Right cardiac atrium (tissue), 5 donors: Measurements from ENCODE around the gene CARD8. TPM values are rescaled to one million over a fixed set of nuclear protein-coding genes. Genes with fewer than 3 reads are reported as not detected.

Source experiments
- ATAC-seq, 2 donors: fragments of 200-7000 bp; cut with Tn5 transposase; one replicate each; pipeline versions ENCODE4 v1.8.0 to v1.9.1; 2020; ENCODE audit warnings: moderate library complexity in 2 of 2, mild to moderate bottlenecking in 1 of 2
- DNase-seq, 3 donors: peaks; one replicate each; pipeline ENCODE4 v3.0.0-alpha.2; 2020
- H3K27ac ChIP-seq: one replicate; pipeline ENCODE4 v1.5.1; 2013; ENCODE audit warnings: mild to moderate bottlenecking, low read length, control low read depth, moderate library complexity
- H3K27me3 ChIP-seq: one replicate; pipeline ENCODE4 v1.6.1; 2013; ENCODE audit not compliant: control insufficient read depth, insufficient read depth
- H3K4me1 ChIP-seq: one replicate; pipeline ENCODE4 v1.6.1; 2013; ENCODE audit warnings: low read length; ENCODE audit not compliant: control insufficient read depth, insufficient read depth
- H3K4me3 ChIP-seq: one replicate; pipeline ENCODE4 v1.5.1; 2013; ENCODE audit warnings: low read length, control low read depth
- H3K9me3 ChIP-seq: one replicate; pipeline ENCODE4 v1.6.1; 2013; ENCODE audit warnings: low read length; ENCODE audit not compliant: control insufficient read depth
- WGBS: extraction: QIAGEN DNeasy Blood & Tissue Kit; methylation state at CpG from one replicate; pipeline ENCODE4 v1.1.7; 2013; 5-methylcytosine and 5-hydroxymethylcytosine counted together
- intact Hi-C, 4 donors: fragments of 100-400 bp; cut with DNase I; formaldehyde crosslinking; loops; one replicate each; pipeline versions ENCODE4 v1.11.0 to v1.14.0; 2022 to 2023
- long read RNA-seq, 4 donors: library from polyadenylated mRNA; unstranded; transcript quantifications; one replicate each; pipeline ENCODE4 v2.0.0, GENCODE V29; 2020 to 2021
- polyA plus RNA-seq: library from polyadenylated mRNA; stranded (reverse); fragments of 200-250 nt; gene quantifications from one replicate; pipeline ENCODE4 v1.2.3, GENCODE V29; 2013
- total RNA-seq, 4 donors: library from RNA; stranded (reverse); fragmentation: NEBNext Ultra II Directional; extraction: Animal tissue kit (Norgen Biotek cat#: 25700); gene quantifications; one replicate each; pipeline ENCODE4 v1.2.1, GENCODE V29; 2021
- donor health status: healthy with polysubstance abuse.
- donor health status: DM: no; HTN: yes; CAD: no.
- donor health status: DM: no; HTN: no; CAD: no.
- donor health status: DM: no; HTN: yes; CAD: no; lungs with severe emphysema.
- donor health status: DM: yes; HTN: yes; CAD: no.

Gene CARD8, protein sequence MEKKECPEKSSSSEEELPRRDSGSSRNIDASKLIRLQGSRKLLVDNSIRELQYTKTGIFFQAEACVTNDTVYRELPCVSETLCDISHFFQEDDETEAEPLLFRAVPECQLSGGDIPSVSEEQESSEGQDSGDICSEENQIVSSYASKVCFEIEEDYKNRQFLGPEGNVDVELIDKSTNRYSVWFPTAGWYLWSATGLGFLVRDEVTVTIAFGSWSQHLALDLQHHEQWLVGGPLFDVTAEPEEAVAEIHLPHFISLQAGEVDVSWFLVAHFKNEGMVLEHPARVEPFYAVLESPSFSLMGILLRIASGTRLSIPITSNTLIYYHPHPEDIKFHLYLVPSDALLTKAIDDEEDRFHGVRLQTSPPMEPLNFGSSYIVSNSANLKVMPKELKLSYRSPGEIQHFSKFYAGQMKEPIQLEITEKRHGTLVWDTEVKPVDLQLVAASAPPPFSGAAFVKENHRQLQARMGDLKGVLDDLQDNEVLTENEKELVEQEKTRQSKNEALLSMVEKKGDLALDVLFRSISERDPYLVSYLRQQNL
- 10 to 100 TPM; 32.6 to 43.3 (median 33.3) TPM for total RNA-seq
- polyA plus RNA-seq: 22.3 TPM
- long read RNA-seq, donor 1, partial matches to known transcripts: 11 of 28 reads
- long read RNA-seq, donor 1, other reads (novel, unspliced or antisense): 14 of 28 reads
- long read RNA-seq, donor 2, partial matches to known transcripts: 1 of 6 reads
- long read RNA-seq, donor 2, other reads (novel, unspliced or antisense): 4 of 6 reads
- long read RNA-seq, donor 3, full-length matches to known transcripts: 1 of 29 reads
- long read RNA-seq, donor 3, partial matches to known transcripts: 8 of 29 reads
- long read RNA-seq, donor 3, other reads (novel, unspliced or antisense): 20 of 29 reads
- long read RNA-seq, donor 4, partial matches to known transcripts: 3 of 9 reads
- long read RNA-seq, donor 4, other reads (novel, unspliced or antisense): 6 of 9 reads

DNA sequence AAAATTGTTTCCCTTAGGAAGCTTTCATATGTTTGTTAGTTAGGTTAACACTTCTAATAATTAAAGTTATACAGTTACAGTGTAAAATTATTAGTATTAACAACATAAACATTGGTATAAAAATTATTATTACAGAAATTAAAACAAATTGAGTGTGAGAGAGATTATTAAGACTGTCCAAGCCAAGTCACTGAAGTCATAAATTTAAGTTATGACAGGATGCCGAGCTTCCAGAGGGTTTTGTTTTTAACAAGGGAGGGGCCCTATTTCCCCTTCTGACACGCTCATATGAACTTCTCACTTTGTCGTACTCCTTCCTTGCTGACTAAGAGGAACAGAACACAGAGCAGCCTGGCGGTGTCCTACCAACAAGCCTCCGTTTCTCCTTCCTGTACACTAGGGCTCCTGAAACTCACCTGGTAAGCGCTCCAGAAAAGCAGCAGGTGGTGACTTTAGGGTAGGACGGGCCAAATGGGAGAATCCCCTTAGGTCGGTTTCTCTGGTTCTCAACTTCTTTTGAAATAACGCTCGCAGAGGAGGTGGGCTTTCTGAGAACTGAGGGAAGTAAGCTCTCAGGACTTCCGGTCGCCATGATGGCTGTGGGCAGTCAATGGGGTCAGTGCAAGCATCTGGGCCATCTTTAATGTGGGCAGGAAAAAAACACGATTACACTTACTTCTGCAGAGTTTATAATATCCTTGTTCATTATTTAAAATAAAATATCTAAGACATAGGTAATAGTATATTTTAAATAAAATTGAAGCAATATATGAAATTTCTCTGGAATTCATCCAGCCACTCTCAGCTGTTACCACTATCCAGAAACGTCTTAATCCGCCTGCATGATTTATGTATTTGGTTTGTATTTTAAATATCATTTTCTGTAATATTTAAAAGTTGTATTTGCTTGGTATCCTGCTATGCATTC is at the start of gene CARD8:
CARD8 (minus strand) TSS at position 537 of the 928 bp plus-strand sequence. CDS start 14,892 bp downstream, outside the sequence.
- Histone ChIP-seq H3K4me1 (no peaks in the 10 kb centered on the region), H3K4me3 (peak within 1 kb of the TSS; percentile 87), H3K9me3 (no peaks in the 10 kb centered on the region), H3K27ac (peak within 1 kb of the TSS; percentile 99), H3K27me3 (no peaks in the 10 kb centered on the region)
- 9% methylated on average over 15 of the region's 15 CpGs for WGBS
- intact Hi-C loops: no loop called here
- DNase-seq (peak; percentile 80 to 93 (median 88)), ATAC-seq (peak; percentile 93 to 97)

DNA sequence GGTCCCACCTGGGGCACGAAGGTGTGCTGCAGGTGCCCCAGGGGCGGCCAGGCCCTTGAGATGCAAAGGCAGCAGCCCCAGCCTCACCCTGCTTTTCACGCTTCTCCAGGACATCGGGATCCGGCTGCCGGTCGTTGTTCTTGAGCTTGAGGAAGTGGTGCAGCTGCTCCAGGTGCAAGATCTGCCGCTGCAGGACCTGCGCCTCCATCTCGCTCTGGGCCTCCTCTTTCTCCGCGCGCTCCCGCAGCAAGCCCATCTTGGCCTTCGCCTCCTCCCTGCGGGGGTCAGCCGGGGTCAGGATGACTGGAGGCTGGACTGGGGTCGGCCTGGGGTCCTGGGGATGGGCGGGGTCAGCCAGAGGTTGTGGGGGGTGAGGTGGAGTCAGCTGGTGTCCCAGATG is 48.2 kb upstream of the CARD8 start:
- Histone ChIP-seq H3K4me3 (no peak overlapping the region), H3K9me3 (no peaks in the 10 kb centered on the region), H3K4me1 (no peaks in the 10 kb centered on the region), H3K27me3 (no peaks in the 10 kb centered on the region), H3K27ac (no peak overlapping the region)
- peak in 1 of 3 donors; percentile 52 for DNase-seq
- intact Hi-C loops: no loop called here
- 86% methylated on average over 19 of the region's 19 CpGs for WGBS
- peak; percentile 12 to 14 for ATAC-seq

DNA sequence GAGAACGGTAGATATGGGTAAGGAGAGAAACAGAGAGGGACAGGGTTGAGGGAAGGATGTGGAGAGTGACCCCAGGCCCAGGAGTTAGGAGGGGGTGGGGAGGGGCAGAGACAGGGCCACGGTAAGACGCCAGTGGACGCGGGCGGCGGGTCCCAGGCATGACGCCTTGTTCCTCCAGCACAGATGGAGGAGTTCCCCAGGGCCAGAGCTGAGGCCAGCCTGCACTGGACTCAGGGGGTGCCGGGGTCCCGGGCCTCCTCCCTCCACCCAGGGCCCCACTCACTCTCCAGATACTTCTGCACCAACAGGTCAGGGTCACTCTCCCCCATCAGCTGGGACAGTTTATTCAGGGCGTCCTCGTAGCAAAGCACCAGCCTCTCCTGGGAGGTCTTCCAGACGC is 47.7 kb upstream of the CARD8 start:
- H3K27ac ChIP-seq: no peak overlapping the region
- intact Hi-C loops: no loop called here
- H3K27me3 ChIP-seq: no peaks in the 10 kb centered on the region
- ATAC-seq (peak in 1 of 2 donors; percentile 29), DNase-seq (peak in 1 of 3 donors; percentile 30)
- H3K4me3 ChIP-seq: no peak overlapping the region
- no peaks in the 10 kb centered on the region for H3K4me1 ChIP-seq
- 86% methylated on average over 13 of the region's 13 CpGs for WGBS
- no peaks in the 10 kb centered on the region for H3K9me3 ChIP-seq

DNA sequence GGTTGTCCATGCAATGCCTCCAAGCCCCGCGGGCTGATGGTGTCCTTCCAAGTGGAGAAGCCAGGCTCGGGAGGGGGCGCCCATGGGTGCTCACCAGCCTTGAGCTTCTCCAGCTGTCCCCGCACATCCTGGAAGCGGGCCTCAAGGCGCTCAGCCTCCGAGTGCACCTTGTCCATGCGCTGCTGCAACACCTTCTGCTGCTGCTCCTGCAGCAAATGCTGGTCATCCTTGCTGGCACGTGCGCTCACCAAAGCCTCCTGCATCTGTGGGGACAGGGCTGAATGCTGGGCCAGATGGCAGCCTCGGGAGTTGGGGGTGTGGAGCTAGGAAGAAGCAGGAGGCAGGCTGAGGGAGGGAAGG is 46.9 kb upstream of the CARD8 start:
- DNase-seq (peak in 1 of 3 donors; percentile 35), ATAC-seq (no peak)
- no peaks in the 10 kb centered on the region for H3K9me3 ChIP-seq
- no peak overlapping the region for H3K4me3 ChIP-seq
- intact Hi-C loops: no loop called here
- H3K4me1 ChIP-seq: no peaks in the 10 kb centered on the region
- H3K27ac ChIP-seq: no peak overlapping the region
- 90% methylated on average over 12 of the region's 12 CpGs for WGBS
- no peaks in the 10 kb centered on the region for H3K27me3 ChIP-seq

DNA sequence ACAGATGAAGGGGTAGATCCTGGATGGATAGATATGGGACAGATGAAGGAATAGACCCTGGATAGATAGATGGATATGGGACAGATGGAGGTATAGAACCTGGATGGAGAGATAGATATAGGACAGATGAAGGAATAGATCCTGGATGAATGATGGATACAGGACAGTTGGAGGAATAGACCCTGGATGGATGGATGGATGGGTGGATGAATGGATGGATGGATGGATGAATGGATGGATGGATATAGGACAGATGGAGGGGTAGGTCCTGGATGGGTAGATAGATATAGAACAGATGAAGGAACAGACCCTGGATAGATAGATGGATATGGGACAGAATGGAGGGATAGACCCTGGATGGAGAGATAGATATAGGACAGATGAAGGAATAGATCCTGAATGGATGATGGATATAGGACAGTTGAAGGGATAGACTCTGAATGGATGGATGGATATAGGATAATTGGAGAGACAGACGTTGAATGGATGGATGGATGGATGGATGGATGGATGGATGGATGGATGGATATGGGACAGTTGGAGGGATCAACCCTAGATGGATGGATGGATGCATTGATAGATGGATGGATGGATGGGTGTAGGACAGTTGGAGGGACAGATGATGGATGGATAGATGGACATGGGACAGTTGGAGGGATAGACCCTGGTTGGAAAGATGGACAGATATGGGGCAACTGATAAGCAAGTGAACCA is 46.3 kb upstream of the CARD8 start:
- 92% methylated on average over 1 of the region's 1 CpG for WGBS
- Histone ChIP-seq H3K27me3 (no peaks in the 10 kb centered on the region), H3K9me3 (no peaks in the 10 kb centered on the region), H3K4me1 (no peaks in the 10 kb centered on the region), H3K4me3 (no peak overlapping the region), H3K27ac (no peak overlapping the region)
- ATAC-seq: no peak
- DNase-seq: no peak
- intact Hi-C loops: no loop called here

DNA sequence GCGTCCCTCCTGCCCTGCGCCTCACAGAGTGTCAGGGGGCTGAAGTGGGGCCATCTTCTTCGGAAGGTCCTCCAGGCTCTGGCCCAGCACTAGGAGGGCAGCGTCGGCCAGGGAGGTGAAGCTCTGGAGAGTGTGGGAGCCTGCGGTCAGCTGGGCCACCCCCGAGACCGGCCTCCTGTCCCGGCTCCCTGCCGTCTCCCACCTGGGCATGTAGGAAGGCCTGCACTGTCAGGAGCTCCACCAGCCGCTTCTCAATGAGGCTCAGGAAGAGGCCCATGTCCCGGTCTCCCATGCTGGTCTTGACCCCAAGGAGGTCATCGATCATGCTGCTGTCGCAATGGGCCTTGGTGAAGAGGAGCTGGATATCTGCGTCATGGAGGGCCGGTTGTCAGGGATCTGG is 42.3 kb upstream of the CARD8 start:
- no peak overlapping the region for H3K27ac ChIP-seq
- DNase-seq (no peak), ATAC-seq (no peak)
- no peaks in the 10 kb centered on the region for H3K4me1 ChIP-seq
- H3K4me3 ChIP-seq: no peak overlapping the region
- 92% methylated on average over 16 of the region's 16 CpGs for WGBS
- no peaks in the 10 kb centered on the region for H3K9me3 ChIP-seq
- no peaks in the 10 kb centered on the region for H3K27me3 ChIP-seq
- intact Hi-C loops: no loop called here

DNA sequence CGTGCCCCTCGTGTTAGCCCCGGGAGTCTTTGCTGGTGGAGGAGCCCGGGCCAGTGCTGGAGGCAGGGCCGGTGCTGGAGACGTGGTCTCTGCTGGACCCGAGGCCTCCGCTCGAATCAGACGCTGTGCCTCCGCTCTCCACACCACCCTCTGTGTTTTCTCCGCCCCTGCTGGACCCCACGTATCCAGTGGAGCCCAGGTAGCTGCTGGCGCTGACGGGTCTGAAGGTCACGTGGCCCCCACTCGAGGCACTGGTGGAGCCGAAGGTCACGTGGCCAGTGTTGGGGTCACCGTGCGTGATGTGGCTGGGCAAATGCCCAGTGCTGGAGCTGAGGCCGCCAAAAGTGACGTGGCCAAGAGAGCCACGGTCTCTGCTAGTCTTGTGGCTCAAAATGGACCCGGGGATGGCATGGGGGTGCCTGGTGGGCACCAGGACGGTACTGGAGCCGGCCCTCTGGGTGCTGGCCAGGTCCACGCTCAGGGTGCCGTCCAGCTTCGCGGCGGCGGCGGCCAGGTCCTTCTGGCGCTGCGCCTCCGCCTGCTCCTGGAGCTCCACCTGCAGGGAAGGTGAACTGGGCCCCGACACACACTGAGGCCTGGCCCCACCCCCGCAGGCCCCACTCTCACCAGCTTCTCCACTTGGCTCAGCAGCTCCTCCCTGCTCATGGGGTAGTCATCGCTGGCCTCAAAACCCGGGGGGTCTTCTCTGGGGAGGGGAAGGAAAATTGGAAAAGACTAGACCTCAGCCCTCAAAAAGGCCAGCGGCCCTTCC is 41.4 kb upstream of the CARD8 start:
- Histone ChIP-seq H3K27me3 (no peaks in the 10 kb centered on the region), H3K9me3 (no peaks in the 10 kb centered on the region), H3K4me3 (no peak overlapping the region), H3K27ac (no peak overlapping the region), H3K4me1 (no peaks in the 10 kb centered on the region)
- intact Hi-C loops: no loop called here
- DNase-seq (no peak), ATAC-seq (peak in 1 of 2 donors; percentile 10)
- WGBS: 86% methylated on average over 42 of the region's 42 CpGs

DNA sequence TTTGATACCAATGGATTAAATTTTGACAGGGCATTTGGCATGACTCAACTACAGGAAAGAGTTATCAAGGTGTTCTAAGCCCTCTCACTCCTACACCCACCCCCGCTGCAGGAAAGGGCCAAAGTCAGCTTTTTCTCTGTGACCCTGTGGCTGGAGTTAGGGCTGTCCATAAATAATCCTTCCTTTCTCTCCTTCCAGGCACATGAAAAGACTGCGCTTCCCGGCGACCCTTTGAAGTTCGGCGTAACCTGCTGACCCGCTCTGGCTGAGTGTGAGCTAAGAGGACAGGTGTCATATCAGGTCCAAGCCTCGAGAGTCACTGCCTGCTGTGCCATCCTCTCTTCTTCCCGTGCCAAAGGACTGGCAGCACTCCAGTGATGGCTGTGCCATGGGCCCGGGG is 39.7 kb upstream of the CARD8 start:
- 83% methylated on average over 10 of the region's 10 CpGs for WGBS
- intact Hi-C loops: no loop called here
- no peak for DNase-seq

DNA sequence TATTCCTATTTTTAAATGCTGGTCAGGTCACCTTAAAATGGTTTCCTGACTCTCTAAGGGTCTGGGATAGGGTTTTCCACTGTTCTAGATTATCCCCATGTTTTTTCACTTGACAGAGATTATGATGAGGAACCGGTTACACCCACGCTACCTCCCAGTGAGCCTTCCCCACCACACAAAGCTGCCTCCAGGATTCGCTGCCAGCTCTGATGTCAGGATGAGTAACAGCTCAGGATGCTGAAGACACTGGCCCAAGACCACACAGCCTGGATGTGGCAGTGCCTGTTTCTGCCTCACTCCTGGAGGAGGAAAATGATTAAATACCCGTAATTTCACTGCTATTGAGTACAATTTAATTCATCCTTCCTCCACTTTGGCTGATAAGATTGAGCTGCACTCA is 37.1 kb upstream of the CARD8 start:
- intact Hi-C loops: no loop called here

More for the DNA sequence above, 39.7 kb upstream of the CARD8 start:
- no peak for ATAC-seq
- no peak overlapping the region for H3K27ac ChIP-seq
- no peaks in the 10 kb centered on the region for H3K27me3 ChIP-seq
- H3K9me3 ChIP-seq: no peaks in the 10 kb centered on the region
- H3K4me3 ChIP-seq: no peak overlapping the region
- H3K4me1 ChIP-seq: no peaks in the 10 kb centered on the region

More for the DNA sequence above, 37.1 kb upstream of the CARD8 start:
- no peaks in the 10 kb centered on the region for H3K27me3 ChIP-seq
- DNase-seq (no peak), ATAC-seq (no peak)
- no peak overlapping the region for H3K27ac ChIP-seq
- no peak overlapping the region for H3K4me3 ChIP-seq
- WGBS: 91% methylated on average over 4 of the region's 4 CpGs
- no peaks in the 10 kb centered on the region for H3K4me1 ChIP-seq
- no peaks in the 10 kb centered on the region for H3K9me3 ChIP-seq
